ENCODE measurements around the gene CDCA8.

CDCA8 gene

GRCh38 chr1:37725851-37726613, 33.7 kb downstream of the CDCA8 start:
- no peak overlapping the region for H3K4me3 ChIP-seq (ENCODE audit: low read depth, low read length)
- DNase-seq (ENCODE audit: low read depth) = no peak
- TF ChIP-seq, protein P1, sequence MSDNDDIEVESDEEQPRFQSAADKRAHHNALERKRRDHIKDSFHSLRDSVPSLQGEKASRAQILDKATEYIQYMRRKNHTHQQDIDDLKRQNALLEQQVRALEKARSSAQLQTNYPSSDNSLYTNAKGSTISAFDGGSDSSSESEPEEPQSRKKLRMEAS (IDR thresholded peaks at IDR 0.05; ENCODE audit: low read depth, low read length) = no peak
- TF ChIP-seq, protein P2, sequence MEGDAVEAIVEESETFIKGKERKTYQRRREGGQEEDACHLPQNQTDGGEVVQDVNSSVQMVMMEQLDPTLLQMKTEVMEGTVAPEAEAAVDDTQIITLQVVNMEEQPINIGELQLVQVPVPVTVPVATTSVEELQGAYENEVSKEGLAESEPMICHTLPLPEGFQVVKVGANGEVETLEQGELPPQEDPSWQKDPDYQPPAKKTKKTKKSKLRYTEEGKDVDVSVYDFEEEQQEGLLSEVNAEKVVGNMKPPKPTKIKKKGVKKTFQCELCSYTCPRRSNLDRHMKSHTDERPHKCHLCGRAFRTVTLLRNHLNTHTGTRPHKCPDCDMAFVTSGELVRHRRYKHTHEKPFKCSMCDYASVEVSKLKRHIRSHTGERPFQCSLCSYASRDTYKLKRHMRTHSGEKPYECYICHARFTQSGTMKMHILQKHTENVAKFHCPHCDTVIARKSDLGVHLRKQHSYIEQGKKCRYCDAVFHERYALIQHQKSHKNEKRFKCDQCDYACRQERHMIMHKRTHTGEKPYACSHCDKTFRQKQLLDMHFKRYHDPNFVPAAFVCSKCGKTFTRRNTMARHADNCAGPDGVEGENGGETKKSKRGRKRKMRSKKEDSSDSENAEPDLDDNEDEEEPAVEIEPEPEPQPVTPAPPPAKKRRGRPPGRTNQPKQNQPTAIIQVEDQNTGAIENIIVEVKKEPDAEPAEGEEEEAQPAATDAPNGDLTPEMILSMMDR (IDR thresholded peaks at IDR 0.05; ENCODE audit: low read depth, low read length) = no peak
- no peak for TF ChIP-seq MYC (IDR thresholded peaks at IDR 0.05; ENCODE audit: low read depth, low read length)
- no peak for TF ChIP-seq POLR2A (IDR thresholded peaks at IDR 0.05; ENCODE audit: extremely low read depth, insufficient read length)

DNA sequence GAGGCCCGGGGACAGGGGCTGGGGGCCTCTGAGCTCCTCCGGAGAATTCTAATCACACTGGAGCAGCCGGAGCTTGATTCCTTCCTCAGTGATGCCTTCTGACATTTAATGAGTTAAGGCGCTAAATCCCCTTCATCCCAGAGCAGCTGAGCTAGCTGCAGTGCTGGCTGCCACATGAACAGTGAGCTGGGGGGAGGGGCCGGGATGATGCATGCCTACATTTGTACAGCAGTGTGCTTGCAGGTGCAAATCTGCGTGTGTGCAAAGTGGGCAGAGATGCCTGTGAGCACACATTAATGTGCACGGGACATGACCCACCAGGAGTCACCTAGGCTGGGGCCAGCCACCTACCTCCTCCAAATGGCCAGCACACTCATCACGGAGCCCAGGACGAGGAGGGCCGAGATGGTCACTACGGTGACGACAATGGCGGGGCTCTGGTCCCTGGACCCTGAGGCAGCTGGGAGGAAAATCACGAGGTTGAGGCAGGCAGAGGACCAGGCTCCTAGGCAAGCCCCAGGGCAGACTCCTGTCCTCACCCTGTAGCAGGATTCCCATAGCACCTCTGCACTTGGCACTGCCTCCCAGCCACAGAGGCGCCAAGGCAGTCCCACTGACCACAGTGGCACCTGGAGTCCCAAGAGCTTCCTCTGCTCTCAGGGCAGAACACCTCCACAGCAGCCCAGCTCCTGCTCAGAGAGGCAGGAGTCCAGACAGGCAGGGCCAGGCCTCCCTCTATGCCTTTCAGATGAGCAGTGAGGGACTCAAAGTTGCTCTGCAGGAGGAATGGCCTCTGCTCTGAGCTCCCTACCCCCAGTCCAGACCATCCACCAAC, 34.7 kb downstream of the CDCA8 start:
- TF ChIP-seq, protein P2 (IDR thresholded peaks at IDR 0.05; ENCODE audit: low read depth, low read length) = no peak
- no peak for TF ChIP-seq MYC (IDR thresholded peaks at IDR 0.05; ENCODE audit: low read depth, low read length)
- TF ChIP-seq, protein P1 (IDR thresholded peaks at IDR 0.05; ENCODE audit: low read depth, low read length) = no peak
- no peak for TF ChIP-seq POLR2A (IDR thresholded peaks at IDR 0.05; ENCODE audit: extremely low read depth, insufficient read length)
- DNase-seq (ENCODE audit: low read depth) = no peak
- H3K4me3 ChIP-seq (ENCODE audit: low read depth, low read length) = no peak overlapping the region

GRCh38 chr1:37728416-37728815, 36.1 kb downstream of the CDCA8 start:
- no peak for TF ChIP-seq POLR2A (IDR thresholded peaks at IDR 0.05; ENCODE audit: extremely low read depth, insufficient read length)
- TF ChIP-seq, protein P1 (IDR thresholded peaks at IDR 0.05; ENCODE audit: low read depth, low read length) = no peak
- TF ChIP-seq, protein P2 (IDR thresholded peaks at IDR 0.05; ENCODE audit: low read depth, low read length) = no peak
- no peak for TF ChIP-seq MYC (IDR thresholded peaks at IDR 0.05; ENCODE audit: low read depth, low read length)
- DNase-seq (ENCODE audit: low read depth) = no peak
- no peak overlapping the region for H3K4me3 ChIP-seq (ENCODE audit: low read depth, low read length)

DNA sequence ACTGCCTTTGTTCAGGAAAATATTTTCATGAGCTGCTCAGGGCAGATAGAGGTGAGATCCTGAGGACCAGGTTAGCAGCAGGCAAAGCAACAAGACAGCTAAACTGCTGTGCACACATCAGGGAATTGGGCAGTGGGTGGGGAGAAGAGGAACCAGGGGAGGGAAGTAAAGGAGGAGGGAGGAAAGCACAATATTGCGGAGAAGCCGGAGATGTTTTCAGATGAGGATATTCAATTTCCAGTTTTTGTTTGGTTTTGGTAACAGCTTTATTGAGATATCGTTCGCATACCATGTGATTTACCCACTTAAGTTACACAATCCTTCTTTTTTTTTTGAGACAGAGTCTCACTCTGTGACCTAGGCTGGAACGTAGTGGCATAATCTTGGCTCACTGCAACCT, 38.1 kb downstream of the CDCA8 start:
- TF ChIP-seq, protein P1 (IDR thresholded peaks at IDR 0.05; ENCODE audit: low read depth, low read length) = no peak
- TF ChIP-seq, protein P2 (IDR thresholded peaks at IDR 0.05; ENCODE audit: low read depth, low read length) = no peak
- TF ChIP-seq POLR2A (IDR thresholded peaks at IDR 0.05; ENCODE audit: extremely low read depth, insufficient read length) = no peak
- no peak for TF ChIP-seq MYC (IDR thresholded peaks at IDR 0.05; ENCODE audit: low read depth, low read length)
- no peak overlapping the region for H3K4me3 ChIP-seq (ENCODE audit: low read depth, low read length)
- no peak for DNase-seq (ENCODE audit: low read depth)

DNA sequence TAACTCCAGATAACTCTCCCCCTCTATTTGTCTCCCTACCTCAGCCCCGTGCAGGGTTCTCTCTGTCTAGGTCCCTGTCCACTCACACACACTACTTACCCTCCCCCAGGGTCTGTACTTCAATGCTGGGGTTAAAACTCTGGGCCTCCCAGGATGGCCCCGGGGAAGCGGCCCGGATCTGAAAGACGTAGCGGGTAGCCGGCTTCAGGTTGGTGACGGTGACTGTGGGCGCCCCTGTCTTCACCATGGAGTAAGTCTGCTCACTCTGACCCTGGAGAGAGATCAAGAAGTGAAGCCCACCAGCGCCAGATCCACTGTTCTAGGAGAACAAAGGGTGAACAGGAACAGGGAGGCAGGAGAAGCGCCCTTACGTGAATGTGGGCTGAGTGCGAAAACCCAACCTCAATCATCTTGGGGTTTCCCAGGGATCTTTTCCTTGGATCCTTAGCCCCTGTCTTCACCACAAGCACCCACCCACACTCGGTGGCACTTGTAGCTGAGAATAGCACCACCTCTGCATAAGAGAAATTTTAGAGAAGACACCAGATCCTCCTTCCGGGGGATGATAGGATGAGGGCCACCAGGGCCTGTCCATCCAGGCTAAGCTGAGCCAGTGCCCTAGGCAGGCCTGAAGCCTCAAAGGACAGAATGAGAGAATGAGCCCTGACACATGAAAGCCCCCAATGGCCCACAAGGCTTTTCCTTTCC, 39.1 kb downstream of the CDCA8 start:
- no peak overlapping the region for H3K4me3 ChIP-seq (ENCODE audit: low read depth, low read length)
- TF ChIP-seq POLR2A (IDR thresholded peaks at IDR 0.05; ENCODE audit: extremely low read depth, insufficient read length) = no peak
- TF ChIP-seq, protein P2 (IDR thresholded peaks at IDR 0.05; ENCODE audit: low read depth, low read length) = no peak
- TF ChIP-seq, protein P1 (IDR thresholded peaks at IDR 0.05; ENCODE audit: low read depth, low read length) = no peak
- DNase-seq (ENCODE audit: low read depth) = no peak

All from NB4 (cell line).